GM19025 (cell line): ENCODE results near the gene ZP2.
"Not testable (repeated sequence)": the region's sequence is repeated elsewhere in the genome, so short reads cannot be mapped to it uniquely, and the experiment has no call there.

ENCODE experiments used
- ATAC-seq: cut with Tn5 transposase; IDR thresholded peaks from one replicate; pipeline ENCODE4 v1.9.1; 2021; ENCODE audit warnings: mild to moderate bottlenecking, low read depth, moderate library complexity; ENCODE audit not compliant: unreplicated experiment

The ZP2 gene

DNA sequence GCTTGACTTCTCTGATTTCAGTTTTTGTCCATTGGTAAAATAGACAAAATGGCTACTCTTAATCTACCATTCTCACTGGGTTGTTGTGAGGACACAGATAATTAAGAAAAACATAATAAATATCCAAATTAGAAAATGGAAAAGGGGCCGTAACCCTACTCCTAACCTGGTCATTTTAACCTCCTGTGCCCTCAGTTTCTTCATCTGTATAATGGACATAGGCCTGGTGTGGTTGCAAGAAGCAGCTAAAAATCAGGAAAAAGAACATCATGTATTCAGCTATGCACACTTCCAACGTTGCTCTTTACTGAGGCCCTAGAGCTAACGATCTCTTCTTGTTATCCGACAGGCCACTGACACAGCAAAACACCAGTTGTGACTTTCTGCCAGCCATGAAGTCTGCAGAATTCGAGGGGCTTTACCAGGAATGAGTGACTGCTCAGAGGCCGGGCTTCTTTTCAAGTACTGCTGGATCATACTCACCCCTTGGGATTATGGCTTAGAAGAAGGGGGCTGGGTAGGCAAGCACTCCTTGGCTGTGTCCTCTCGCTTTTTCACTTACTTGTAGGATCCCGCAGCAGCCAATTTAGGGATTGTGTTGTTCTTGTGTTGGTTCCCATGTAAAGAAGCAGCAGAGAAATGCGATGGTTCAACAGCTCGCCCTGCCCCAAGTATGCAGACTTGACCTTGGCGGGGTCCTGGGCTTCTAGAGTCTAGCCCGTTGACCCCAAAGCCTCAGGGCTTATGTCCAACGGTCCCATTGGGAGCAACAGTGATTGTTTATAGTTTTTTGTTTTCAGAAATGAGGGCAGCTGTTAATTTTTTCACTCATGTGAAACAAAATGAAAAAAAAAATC, 32.0 kb downstream of the ZP2 start:
- ATAC-seq = no peak

DNA sequence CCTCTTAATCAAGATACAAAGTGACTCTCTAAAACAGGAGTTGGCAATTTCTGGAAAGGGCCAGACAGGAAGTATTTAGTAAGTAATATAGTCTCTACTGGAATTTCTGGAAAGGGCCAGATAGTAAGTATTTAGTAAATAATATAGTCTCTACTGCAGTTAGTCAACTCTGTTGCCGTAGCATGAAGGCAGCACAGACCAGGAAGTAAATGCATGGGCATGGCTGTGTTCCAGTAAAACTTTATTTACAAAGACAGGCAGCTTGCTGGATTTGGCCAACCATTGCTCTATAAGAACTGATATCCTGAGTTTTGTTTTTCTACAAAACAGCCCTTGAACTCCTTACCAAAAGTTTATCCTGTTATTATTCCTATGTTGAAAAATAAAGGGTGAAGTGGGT, 36.0 kb downstream of the ZP2 start:
- ATAC-seq = no peak

DNA sequence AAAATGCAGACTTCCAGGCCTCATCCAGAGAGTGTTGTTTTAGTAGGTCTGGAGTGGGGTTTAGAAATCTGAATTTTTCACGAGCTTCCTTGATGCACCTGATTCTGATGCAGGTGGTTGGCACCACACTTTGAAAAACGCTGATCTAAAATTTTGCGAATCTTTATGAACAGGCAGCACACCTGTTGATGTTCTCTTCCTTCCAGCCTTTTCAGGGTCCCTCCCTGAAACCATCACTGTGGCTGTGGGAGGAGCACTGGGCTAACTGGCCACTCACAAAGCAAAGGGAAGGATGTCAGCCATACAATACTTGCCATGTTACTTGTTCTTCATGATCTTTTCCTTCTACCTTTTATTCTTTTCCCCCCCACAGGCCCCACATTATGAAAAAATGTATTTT, 38.7 kb downstream of the ZP2 start:
- no peak for ATAC-seq

DNA sequence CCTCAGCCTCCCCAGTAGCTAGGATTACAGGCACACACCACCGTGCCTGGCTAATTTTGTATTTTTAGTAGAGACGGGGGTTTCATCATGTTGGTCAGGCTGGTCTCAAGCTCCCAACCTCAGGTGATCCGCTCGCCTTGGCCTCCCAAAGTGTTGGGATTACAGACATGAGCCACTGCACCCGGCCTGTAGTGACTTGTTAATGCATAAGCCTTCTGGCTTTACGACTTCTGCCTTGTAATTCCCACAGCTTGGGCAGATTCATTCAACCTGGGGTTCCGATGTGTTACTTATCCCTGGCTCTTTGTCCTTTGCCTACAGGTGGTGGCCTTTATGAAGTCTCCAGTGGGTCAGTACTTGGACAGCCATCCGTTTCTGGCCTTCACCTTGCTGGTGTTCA, 41.3 kb downstream of the ZP2 start:
- not testable (repeated sequence) for ATAC-seq

DNA sequence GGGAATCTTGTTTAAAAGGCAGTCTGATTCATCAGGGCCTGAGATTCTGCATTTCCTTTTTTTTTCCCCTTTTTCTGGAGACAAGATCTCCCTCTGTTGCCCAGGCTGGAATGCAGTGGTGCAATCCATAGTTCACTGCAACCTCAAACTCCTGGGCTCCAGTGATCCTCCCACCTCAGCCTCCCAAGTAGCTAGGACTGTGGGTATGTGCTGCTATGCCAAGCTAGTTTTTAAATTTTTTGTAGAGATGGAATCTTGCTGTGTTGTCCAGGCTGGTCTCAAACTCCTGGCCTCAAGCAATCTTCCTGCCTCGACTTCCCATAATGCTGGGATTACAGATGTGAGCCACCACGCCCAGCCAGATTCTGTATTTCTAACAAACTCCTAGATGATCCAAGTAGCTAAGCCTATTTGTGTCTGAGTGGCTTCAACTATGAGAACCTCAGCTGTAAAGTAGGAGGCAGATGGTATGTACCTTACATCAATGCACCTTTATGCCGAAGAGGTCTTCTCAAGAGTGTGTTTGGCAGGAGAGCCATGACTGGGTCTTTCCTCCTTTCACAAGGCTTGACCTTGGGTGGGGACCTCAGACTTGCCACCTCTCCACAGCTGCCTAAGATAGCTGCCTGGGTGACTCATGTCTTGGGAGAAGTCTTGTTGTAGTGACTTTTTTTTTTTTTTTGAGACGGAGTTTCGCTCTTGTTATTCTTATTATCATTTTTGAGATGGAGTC, 42.0 kb downstream of the ZP2 start:
- no peak for ATAC-seq

DNA sequence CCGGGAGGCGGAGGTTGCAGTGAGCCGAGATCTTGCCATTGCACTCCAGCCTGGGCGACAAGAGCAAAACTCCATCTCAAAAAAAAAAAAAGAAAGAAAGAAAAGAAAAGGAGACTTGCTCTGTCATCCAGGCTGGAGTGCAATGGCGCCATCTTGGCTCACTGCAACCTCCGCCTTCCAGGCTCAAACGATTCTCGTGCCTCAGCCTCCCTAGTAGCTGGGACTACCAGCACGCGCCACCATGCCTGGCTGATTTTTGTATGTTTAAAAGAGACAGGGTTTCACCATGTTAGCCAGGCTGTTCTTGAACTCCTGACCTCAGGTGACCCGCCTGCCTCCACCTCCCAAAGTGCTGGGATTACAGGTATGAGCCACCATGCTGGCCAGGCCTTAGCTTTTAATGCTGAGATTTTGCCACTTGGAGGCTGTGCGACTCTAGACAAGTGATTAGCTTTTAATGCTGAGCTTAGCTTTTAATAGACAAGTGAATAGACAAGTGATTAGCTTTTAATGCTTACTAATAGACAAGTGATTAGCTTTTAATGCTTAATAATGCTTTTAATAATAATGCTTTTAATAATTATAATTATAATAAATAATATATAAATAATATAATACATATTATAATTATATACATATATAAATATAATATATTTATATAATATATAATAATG, 43.3 kb downstream of the ZP2 start:
- no peak for ATAC-seq

DNA sequence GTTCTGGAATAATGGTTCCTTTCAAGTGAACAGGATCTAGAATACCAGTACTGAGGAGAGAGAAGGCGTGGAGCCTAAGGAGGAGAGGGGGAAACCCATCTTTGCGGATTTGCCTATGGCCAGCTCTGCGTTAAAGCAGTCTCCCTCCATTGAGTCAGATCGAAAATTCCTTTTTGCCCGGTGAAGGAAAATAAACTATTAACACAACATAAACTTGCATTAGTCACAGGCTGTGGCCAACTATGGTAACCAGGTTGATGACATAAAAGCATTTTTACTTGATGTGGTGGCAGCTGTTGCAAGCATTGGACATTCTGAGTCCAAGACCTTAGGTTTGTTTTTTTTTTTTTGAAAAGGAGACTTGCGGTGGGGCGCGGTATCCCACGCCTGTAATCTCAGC, 44.0 kb downstream of the ZP2 start:
- no peak for ATAC-seq

DNA sequence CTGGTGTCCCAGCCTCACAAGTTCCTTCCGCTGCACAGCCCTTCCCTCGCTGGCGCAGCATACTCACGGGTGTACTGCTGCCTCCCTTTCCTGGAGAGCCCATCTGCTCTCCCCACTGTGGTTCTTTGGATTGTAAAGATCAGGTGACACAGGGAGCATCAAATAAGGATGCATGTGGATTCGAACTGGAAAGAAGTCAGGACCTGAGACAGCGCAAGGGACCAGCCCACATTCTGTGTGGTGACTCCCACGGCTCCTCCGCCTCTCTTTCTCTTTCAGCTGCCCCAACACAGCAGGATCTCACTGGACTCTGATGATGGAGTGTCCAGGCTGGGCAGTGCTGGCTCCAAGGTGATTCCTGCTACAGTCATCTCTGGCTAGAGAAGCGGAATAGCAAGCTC, 44.8 kb downstream of the ZP2 start:
- no peak for ATAC-seq

DNA sequence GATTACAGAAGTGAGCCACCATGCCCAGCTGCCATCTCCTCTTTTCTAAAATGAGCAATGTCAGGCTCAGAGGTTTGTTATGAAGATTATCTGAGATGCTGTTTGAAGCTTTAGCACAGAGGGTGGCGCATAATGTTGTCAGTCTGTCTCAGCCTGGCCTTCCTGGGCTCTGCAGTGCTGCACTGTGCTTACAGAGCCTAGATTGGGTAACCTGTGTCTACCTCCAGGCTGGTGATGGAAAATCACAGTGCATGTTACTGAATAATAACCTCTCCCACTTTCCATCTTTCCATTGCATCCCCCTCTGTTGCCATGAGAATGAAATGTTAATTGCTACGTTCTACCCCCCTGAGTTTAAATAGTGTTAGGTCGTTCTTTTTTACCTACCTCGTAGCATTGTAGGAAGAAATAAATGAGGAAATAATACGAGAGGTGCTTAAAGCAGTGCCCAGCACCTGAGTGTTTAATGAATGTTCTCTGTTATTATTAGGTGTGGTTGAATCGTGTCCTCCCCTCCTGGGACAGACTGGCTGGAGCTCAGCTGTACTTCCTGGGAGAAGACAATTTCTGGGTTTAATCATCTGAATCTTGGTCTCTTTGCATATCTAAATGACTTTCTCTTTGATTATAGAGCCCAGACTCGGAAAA, 46.7 kb downstream of the ZP2 start:
- ATAC-seq = no peak

DNA sequence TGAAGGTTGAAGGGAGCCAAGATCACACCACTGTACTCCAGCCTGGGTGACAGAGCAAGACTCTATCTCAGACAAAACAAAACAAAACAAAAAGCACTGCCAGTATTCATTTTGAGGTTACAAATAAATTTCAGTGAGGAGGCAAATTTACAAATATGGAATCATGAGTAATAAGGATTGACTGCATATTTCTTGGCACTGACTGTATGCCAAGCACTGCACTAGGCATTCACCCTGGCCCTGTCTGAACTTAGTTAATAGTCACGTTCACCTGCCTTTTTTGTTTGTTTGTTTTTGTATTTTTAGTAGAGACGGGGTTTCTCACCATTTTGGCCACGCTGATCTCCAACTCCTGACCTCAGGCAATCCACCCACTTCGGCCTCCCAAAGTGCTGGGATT, 47.8 kb downstream of the ZP2 start:
- no peak for ATAC-seq

DNA sequence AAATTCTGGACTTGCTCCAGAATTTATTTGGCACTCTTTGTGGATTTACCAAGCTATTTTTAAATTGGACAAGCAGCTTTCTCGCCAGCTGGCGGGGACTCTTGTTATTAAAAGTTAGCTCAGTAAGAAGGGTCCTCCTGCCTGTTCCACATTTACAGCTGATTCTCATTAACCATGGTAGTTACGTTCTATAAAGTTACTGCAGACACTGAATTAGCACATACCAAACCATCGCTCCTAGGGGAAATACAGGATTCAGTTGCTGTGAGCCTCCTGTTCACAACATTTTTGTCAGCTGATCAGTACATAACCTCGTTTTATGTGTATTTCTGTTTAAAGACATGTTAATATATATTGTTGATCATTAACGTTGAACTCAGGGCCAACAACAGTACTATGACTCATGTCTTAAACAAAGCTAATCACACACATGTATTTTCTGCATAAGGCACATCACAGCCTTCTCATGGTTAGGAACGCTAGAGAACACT, 48.7 kb downstream of the ZP2 start:
- ATAC-seq = no peak

DNA sequence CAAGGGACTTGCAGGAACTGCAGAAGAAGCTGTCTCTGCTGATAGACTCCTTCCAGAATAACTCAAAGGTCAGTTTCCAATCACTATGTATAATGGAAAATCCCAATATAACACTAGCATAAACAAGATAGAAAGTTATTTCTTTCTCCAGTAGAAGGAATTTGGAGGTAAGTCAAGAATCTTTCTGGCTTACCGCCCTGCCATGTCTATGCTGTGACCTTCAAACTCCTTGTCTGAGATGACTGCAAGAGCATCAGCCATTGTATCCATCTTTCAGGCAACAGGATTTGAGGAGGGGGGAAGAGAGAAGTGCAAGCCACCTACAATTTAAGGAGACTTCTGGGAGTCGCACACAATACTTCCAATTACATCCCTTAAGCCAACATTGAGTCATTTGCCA, 50.2 kb downstream of the ZP2 start:
- ATAC-seq = no peak

DNA sequence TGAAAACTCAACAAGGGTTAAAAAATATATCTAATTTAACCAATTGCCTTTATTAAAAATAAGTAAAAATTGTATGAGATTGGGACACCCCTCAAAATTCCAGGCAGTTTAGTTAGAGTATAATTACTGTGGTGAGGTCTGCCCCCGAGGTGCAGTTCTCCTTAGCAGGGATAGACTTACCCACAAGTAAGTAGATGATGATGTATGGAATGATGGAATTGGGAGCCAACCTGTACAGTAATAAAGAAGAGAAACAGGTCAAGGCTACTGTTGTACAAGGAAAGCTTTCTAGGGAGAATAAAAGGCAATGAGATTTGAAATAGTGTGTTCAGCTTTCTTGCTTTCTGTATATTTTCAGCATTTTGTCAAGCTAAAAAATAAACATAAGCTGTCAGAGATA, 51.1 kb downstream of the ZP2 start:
- no peak for ATAC-seq

DNA sequence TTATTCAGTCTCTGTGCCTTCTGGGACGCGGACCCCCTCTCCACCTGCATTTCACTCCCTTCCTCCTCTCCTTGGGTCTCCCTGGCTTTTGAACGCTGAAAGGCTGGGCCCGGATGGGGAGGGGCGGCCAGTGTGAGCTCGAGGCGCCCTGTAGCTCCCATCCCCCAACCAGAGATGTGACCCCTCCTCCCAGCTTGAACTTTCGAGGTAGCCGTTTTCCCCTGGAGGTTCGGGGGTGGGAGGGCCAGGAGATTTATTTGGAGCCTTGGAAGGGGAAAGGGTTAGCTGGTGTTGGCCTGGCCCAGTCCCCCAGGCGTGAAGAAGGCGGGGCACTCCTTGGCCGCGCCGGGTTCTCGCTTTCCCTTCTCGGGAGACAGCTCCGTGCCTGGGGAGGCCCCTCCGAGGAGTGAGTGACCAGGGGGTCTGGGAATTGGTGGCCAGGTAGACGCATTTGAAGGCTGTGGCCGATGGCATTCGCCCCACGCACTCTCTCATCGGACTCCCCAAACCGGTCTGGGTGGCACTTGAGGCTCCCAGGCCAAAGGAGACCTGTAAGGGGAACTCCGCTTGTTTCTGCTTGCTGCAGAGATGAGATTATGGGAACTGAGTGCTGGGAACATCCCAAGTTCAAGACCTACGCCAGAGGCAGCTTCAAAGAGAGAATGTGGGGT, 52.0 kb downstream of the ZP2 start:
- no peak for ATAC-seq

DNA sequence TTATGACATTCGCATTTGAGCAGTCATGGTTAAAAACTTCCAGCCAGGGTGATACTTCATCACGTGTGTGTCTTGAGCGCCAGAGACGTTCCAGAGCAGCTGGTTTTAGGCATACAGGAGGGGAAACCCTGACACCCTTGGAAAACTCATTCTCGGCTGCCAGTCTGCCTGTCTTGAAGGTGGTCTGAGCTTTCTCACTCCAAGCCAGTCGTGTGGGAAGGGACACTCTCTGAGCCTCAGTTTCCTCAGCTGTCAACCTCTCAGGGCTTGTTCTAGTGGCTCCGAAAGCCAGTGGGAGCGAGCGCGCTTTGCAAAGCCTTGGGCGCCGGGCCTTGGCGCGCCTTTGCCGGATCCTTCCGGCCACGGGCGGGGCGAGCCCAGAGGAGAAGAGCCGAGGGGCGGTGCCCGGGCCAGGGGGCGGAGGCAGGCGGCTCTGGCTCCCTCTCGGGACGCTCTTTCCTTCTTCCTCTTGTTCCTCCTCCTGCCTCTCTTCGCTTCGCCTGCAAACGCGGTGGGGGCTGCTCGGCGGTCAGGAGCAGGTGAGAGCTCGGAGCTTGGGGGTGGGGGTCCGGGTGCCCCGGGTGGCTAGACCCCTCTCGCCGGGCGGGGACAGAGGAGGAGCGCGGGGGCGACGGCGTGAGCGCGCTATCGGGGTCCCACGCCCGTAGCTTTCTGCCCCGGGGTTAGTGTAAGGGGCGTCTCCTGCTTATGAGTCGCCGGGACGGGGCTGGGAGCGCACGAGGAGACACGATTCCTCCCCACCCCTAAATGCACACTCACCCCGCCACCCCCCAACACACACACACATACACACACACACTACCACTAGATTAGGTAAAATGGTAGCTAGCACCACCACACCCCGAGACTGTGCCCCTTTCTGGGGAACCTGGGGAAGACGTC, 52.9 kb downstream of the ZP2 start, which contains the start of gene LDAF1:
Gene LDAF1, plus strand, starts transcription at position 467 of the 903 bp plus-strand sequence. CDS start 2,509 bp downstream, outside the sequence.
- peak; percentile 88 for ATAC-seq

DNA sequence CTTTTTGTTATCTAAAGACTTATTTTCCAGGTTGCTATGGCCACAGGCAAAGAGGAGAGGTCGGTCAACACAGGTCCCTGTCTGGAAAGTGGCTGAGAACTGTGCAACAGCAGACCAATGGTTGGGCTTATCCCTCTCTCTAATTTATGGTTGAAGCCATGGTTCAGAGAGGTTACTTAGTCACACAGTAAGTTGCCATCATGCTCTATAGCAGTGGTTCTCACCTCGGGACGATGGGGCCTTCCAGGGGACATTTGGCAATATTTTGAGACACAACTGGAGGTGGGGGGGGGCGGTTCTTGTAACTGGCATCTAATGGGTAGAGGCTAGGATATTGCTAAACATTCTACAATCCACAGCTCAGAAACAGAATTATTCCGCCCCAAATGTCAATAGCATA, 53.7 kb downstream of the ZP2 start:
- no peak for ATAC-seq

DNA sequence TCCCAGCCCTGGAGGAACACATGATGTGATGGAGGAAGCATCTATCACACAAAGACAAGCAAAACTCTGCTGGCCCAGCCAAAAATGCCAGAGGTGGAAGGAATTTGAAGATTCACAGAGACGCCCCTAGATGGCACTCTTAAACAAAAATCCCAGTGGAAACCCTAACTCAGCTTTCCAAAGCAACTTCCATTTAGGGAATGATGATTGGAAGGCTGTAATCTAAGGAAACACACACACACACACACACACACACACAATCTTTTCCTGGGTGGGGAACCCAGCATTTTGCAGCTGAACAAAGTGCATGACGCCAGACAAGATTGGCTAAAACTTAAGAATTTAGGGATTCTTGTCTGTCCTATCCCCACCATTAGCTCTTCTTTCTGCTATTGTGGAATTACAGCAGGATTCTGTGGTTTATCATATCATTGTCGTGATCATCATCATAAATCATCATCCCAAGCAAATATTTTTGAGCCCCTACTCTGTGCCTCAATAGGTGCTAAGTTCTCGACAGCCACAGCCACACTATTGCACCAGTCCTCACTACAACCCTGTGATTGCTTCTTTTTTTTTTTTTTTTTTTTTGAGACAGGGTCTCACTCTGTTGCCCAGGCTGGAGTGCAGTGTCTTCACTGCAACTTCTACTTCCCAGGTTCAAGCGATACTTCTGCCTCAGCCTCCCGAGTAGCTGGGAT, 54.5 kb downstream of the ZP2 start:
- no peak for ATAC-seq

DNA sequence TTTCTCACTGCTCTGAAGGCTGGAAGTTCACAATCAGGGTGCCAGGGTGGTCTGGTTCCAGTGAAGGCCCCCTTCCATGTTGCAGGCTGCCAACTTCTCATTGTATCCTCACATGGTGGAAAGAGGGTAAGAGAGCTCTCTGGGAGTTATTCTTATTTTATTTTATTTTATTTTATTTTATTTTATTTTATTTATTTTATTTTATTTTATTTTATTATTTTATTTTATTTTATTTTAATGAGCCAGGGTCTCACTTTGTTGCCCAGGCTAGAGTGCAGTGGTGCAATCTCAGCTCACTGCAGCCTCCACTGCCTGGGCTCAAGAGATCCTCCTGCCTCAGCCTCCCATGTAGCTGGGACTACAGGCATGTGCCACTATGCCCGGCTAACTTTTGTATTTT, 55.4 kb downstream of the ZP2 start:
- not testable (repeated sequence) for ATAC-seq
